SKM-1 (cell line): ENCODE results near the gene NHERF1.

Source experiments
- DNase-seq: peaks from one replicate; lab custom pipeline; 2025; ENCODE audit not compliant: unreplicated experiment; lab: John Stamatoyannopoulos, UW

NHERF1 gene

GRCh38 chr17:74748529-74749278, at the start of gene NHERF1:
Gene NHERF1, plus strand, starts transcription at chr17:74748628. Its CDS starts 219 bp downstream, at chr17:74748847.
- peak; percentile 89 for DNase-seq

DNA sequence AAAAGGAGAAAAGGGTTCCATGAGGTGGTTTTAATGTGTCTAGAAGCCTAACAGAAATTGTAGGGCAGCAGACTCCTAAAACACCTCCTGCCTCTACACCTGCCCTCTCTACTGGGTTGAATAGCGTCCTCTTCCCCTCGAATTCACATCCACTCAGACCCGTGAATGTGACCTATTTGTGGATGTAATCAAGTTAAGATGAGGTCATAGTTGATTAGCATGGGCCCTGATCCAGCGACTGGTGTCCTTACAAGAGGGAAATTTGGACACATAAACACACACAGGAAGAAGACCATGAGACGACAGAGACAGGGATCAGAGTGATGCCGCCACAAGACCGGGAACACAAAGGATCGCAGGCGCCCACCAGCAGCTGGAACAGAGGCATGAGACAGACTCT, 49.2 kb upstream of the NHERF1 start:
- no peak for DNase-seq

- no peak for DNase-seq
Measured at GRCh38 chr17:74702116-74702871, 46.1 kb upstream of the NHERF1 start.

GRCh38 chr17:74703311-74703710, 45.1 kb upstream of the NHERF1 start:
- DNase-seq: no peak

GRCh38 chr17:74704544-74704943, 43.9 kb upstream of the NHERF1 start:
- no peak for DNase-seq

DNA sequence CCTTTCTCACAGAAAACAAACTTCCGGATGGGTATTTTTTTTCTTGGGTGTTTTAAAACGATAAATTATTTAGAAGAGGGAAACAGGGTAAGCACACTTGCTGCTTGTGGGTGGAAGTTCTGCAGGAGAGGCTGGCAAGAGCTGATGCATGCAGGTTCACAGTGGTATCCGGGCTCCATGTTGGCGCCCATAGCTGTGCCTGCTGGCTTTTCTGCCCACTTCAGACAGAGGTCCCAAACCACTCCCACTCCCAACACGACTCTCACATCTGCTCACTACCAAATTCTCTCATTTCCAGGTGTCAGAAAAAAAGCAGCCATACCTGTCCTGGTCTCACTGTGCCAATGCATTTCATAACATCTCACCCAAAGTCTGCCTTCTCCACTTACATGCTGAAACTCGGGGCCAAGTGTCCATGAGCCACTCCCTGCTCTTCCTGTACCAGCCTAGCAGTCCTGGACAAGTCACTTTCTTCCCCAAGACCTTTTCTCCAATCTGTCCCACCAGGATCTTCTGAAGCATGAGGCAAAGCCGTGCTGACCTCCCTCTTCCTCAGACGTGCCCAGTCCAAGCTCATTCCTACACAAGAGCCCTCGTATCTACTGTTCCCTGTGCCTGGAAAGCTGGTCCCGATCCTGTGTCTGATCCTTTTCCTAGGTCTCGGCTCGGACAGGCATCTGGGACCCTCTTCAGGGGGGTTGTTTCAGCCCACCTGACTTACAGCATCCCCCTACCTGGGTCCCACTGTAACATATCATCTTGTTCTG, 37.2 kb upstream of the NHERF1 start:
- no peak for DNase-seq

DNA sequence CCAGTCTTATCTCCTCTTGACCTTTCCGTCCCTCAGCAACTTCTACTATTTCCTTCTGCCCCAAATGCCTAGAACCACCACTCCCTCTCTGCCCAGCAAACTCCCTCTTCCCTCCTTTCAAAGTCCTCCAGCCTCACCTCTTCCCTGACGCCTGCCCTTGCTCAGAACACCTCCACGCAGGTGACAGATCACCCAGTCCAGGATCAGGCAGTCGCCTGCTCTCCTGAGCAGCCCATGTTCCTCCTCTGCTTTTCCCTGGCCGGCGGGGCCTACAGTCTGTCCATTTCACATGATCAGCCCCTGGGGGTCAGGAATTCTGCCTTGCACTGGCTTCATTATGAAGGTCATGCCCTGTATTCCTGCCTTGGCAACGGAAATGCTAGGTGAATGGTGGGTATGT, 36.1 kb upstream of the NHERF1 start:
- DNase-seq: peak; percentile 13

- DNase-seq: peak; percentile 91
Measured at GRCh38 chr17:74712756-74713155, 35.7 kb upstream of the NHERF1 start, which contains the start of gene CD300LF. Gene CD300LF, minus strand, starts transcription at chr17:74712923. Its CDS starts 57 bp downstream, at chr17:74712866.

DNA sequence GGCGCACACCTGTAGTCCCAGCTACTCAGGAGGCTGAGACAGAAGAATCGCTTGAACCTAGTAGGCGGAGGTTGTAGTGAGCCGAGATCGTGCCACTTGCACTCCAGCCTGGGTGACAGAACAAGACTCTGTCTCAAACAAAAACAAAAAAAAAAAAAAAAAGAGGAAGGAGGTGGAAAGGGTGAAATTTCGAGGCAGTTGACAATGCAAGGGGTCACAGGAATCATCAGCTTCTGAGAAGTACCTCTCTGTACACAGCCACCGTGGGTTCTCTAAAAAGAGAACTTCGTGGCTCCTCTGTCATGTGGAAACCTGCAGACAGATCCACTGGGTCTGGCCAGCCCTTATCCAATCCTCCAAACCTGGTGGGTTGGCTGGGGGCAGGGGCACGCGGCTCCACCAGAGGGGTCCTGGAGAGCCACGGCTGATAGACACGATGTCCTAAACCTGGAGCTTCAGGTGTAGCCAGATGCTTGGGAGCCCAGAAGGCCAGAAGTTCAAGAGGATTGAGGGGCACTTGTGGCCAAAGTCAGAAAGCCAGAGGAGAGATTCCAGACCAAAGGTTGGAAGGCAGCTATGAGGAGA, 35.2 kb upstream of the NHERF1 start:
- peak; percentile 39 for DNase-seq

- no peak for DNase-seq
Measured at GRCh38 chr17:74715144-74715543, 33.3 kb upstream of the NHERF1 start.

DNA sequence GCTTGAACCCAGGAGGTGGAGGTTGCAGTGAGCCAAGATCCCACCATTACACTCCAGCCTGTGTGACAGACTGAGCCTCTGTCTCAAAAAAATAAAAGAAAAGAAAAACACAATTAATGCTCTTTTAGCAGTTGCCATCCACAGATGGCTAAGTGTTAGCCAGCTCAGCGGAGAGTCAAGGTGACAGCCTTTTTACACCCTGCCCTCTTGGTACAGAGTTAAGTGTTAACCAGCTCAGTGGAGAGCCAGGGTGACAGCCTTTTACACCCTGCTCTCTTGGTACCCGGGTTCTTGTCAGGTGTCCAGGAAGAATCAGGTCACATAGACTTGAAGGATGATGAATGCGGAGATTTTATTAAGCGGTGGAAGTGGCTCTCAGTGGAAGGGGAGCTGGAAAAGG, 27.9 kb upstream of the NHERF1 start:
- DNase-seq: no peak

- DNase-seq: no peak
Measured at GRCh38 chr17:74722782-74723181, 25.6 kb upstream of the NHERF1 start.

GRCh38 chr17:74723891-74724290, 24.5 kb upstream of the NHERF1 start:
- no peak for DNase-seq

GRCh38 chr17:74725111-74725510, 23.3 kb upstream of the NHERF1 start:
- DNase-seq: no peak

DNA sequence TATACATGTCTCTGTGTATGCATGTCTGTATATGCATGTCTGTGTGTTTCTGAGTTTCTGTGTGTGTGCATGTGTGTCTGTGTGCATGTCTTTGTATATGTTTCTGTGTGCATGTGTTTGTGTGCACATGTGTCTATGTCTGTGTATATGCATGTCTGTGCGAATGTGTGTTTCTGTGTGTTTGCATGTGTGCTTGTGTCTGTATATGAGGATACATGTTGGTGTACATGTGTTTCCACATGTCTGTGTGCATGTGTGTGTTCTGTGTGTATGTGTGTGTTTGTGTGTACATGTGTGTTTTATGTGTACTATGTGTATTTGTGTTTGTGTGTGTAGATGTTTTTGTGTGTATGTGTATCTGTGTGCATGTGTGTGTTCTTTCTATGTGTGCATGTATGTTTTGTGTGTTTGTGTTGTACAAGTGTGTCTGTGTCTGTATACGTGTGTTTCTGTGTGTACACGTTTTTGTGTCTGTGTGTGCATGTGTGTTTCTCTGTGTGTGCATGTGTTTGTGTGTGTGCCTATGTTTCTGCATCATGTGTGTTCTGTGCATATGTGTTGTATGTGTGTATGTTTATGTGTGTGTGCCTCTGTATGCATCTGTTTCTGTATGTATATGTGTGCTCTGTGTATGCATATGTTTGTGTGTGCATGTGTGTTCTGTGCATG, 20.3 kb upstream of the NHERF1 start:
- DNase-seq: no peak

DNA sequence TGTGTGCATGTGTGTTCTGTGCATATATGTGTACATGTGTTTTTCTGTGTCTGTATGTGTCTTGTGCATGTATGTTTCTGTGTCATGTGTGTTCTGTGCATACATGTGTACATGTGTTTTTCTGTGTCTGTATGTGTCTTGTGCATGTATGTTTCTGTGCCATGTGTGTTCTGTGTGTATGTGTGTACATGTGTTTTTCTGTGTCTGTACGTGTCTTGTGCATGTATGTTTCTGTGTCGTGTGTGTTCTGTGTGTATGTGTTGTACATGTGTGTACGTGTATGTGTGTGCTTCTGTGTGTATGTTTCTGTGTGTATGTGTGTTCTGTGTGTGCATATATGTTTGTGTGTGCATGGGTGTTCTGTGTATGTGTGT, 19.7 kb upstream of the NHERF1 start:
- no peak for DNase-seq

DNA sequence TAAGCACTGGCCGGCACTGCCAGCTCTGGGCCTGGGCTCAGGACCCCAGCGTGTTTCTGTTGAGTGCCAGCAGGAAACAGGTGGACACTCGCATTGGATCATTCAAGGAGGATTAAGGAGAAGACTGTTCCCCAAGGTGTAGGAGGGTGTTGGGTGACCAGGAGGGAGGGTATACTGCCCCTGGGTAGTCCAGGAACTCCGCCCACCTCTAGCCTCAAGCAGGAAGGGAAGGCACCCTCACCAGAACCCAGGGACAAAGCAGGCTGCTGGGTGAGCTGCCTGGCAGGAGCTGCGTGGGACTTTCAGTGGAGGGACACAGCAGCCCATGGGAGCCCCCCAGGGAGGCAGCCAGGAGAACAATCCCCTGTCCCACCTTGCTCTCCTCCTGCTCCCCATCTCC, 19.1 kb upstream of the NHERF1 start:
- no peak for DNase-seq

DNA sequence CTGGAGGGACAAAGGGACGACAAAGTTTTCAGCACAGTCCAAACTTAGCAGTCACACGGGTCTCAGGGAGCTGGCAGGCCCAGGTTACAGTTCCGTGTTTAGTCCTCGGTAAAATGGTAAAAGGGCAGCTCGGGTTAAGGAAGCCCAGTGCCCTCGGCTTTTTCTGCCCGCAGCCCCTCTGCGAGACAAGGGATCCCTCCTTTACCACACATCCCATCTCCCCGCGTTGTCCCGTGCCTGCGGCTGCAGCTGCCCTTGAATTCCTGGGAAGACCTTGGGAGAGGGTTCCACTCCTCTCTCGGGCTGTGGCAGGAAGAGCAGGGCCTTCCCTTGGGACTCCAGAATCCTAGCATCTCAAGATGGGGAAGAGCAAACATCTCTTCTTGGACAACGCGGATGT, 18.6 kb upstream of the NHERF1 start:
- DNase-seq: no peak

DNA sequence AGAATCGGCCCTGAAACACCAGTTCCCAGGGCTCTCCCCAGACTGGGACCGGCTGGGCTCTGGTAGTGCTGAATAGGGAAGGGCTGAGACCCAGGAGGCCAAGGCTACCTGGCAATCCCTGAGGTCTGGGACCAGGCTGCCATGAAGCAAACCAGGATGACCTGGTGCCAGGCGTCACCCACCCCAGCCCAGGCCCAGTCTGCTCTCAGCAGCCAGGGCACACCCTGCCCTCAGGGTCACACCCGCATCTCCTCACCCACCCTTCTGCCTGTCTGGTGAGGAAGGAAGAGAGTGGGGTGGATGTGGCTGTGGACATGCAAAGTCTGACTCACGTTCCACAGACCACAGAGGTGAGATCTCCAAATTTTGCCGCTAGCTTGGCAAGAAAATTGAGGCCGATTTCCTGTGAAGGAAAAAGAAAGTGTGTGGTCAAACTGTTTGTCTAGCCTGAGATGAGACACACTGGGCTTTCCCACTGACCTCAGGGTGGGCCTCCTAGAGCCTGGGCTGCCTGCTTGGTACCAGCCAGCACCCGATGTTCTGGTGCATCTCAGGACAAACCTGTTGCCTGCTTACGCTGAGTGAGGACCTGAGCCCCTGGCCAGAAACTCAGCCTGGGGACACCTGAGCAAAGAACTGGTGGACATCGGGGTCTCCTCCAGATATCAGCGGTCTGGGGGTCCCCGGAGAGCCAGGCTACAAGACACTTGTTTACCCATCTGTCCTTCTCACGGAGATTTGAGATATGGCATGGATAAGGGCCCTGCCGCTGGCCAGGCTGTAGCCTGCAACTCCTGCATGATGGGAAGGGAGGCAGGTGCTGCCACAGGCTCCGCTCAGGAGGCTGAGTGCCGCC, 17.7 kb upstream of the NHERF1 start:
- peak; percentile 41 for DNase-seq

DNA sequence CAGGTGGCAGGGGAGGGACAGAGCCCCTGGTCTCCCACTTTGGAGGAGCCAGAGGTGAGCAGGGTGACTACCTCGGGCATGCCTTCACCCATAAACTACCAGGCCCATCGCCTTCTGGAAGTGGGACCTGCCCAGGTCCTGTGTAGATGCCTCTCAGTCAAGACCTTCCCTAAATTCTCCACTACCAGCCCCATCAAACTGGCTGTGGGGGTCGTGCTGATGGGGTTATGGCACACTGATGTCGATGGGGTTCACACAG, 17.2 kb upstream of the NHERF1 start:
- DNase-seq: no peak
